ENCODE data around the gene MTERF1. TPM values are rescaled to one million over a fixed set of nuclear protein-coding genes. Genes with fewer than 3 reads are reported as not detected.
A peak's percentile ranks its signal among the peaks of the same experiment; 100 is the strongest.

Gene MTERF1
- polyA plus RNA-seq, 3 donors: 3.6 to 4.6 (median 4.0) TPM

DNA sequence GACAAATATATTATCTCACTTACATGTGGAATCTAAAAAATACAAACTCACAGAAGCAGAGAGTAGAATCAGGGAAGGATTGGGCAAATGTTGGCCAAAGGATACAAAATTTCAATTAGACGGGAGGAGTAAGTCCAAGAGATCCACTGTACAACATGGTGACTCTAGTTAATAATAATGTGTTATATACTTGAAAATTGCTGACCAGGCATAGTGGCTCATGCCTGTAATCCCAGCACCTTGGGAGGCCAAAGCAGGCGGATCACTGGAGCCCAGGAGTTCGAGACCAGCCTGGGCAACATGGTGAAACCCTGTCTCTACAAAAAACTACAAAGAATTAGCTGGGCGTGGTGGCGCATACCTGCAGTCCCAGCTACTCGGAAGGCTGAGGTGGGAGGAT, 16.4 kb downstream of the MTERF1 start:
- Mint-ChIP-seq H3K27ac (no peak overlapping the region), H3K27me3 (ENCODE audit: low read depth in 3 of 3) (peaks cover 0 to 3% (median 0%) of the 10 kb centered on the region in 3 donors)
- H3K79me2 ChIP-seq (ENCODE audit: insufficient read depth, low read length): no peaks in the 10 kb centered on the region

DNA sequence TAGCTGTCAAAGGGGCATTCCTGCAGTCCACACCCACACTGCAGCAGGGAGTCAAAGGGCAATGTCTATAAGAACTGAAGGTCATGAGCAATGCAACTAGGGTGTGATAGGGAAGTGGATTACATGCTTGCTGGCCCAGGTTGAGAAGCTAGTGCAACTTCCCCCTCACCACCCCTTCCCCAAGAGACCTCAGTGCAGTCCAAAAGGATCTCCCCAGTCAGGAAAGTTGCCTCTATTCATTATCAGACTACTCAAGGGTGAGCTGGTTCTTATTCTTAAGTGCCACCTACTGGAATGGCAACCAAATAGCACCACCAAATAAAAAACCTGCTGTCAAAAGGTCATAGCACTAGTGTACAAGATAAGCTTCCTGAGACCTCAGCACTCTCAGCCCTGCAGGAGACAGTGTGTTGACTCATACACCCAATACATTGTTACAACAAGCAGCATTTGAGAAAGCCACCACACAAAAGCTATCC, 28.2 kb downstream of the MTERF1 start:
- Histone ChIP-seq H3K27me3 (ENCODE audit: control insufficient read depth in 2 of 2, insufficient read depth in 2 of 2, low read length in 2 of 2) (no peaks in the 10 kb centered on the region), H3K9me3 (replicated peaks in 1 of 2; ENCODE audit: control insufficient read depth in 1 of 2, insufficient read depth in 1 of 2, low read length in 2 of 2) (no peaks in the 10 kb centered on the region), H3K9ac (ENCODE audit: insufficient read depth, low read length, poor library complexity, severe bottlenecking) (no peak overlapping the region), H4K20me1 (ENCODE audit: insufficient read depth, low read length) (no peaks in the 10 kb centered on the region), H3K4me3 (replicated peaks in 1 of 3; ENCODE audit: low read depth in 2 of 3, low read length in 3 of 3) (no peak overlapping the region), H3K36me3 (replicated peaks in 1 of 2; ENCODE audit: control insufficient read depth in 1 of 2, insufficient read depth in 2 of 2, low read length in 2 of 2) (no peaks in the 10 kb centered on the region), H3K4me1 (ENCODE audit: control insufficient read depth in 1 of 2, insufficient read depth in 2 of 2, low read length in 2 of 2) (peaks cover 10 to 11% of the 10 kb centered on the region in 2 donors), H3K79me2 (ENCODE audit: insufficient read depth, low read length) (no peaks in the 10 kb centered on the region), H3K27ac (ENCODE audit: low read depth in 1 of 2, low read length in 2 of 2) (no peak overlapping the region), H2AFZ (ENCODE audit: insufficient read depth, low read depth, low read length, poor library complexity, severe bottlenecking) (no peak overlapping the region), H3K4me2 (replicated peaks; ENCODE audit: extremely low read depth, low read length, poor library complexity, severe bottlenecking) (no peak overlapping the region)
- DNase-seq: peak in 2 of 3 donors; percentile 6 to 14
- Mint-ChIP-seq H3K4me1 (peaks cover 18% of the 10 kb centered on the region), H3K4me3 (no peak overlapping the region), H3K27me3 (ENCODE audit: low read depth in 3 of 3) (peaks cover 0 to 1% (median 0%) of the 10 kb centered on the region in 3 donors), H3K9me3 (peaks cover 5 to 15% (median 9%) of the 10 kb centered on the region in 7 donors), H3K36me3 (peaks cover 0 to 3% of the 10 kb centered on the region in 2 donors), H3K27ac (peak overlapping the region in 1 of 7 donors; percentile 15)
- intact Hi-C loops (cut with micrococcal nuclease): no loop called here
- TF ChIP-seq, protein P1, sequence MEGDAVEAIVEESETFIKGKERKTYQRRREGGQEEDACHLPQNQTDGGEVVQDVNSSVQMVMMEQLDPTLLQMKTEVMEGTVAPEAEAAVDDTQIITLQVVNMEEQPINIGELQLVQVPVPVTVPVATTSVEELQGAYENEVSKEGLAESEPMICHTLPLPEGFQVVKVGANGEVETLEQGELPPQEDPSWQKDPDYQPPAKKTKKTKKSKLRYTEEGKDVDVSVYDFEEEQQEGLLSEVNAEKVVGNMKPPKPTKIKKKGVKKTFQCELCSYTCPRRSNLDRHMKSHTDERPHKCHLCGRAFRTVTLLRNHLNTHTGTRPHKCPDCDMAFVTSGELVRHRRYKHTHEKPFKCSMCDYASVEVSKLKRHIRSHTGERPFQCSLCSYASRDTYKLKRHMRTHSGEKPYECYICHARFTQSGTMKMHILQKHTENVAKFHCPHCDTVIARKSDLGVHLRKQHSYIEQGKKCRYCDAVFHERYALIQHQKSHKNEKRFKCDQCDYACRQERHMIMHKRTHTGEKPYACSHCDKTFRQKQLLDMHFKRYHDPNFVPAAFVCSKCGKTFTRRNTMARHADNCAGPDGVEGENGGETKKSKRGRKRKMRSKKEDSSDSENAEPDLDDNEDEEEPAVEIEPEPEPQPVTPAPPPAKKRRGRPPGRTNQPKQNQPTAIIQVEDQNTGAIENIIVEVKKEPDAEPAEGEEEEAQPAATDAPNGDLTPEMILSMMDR (IDR thresholded peaks at IDR 0.05): peak; percentile 47

More for the DNA sequence above, 16.4 kb downstream of the MTERF1 start:
- Histone ChIP-seq H3K27me3 (ENCODE audit: control insufficient read depth in 2 of 2, insufficient read depth in 2 of 2, low read length in 2 of 2) (no peaks in the 10 kb centered on the region), H4K20me1 (ENCODE audit: insufficient read depth, low read length) (no peaks in the 10 kb centered on the region), H3K4me1 (ENCODE audit: control insufficient read depth in 1 of 2, insufficient read depth in 2 of 2, low read length in 2 of 2) (no peaks in the 10 kb centered on the region), H3K27ac (ENCODE audit: low read depth in 1 of 2, low read length in 2 of 2) (no peak overlapping the region), H3K4me3 (replicated peaks in 1 of 3; ENCODE audit: low read depth in 2 of 3, low read length in 3 of 3) (no peak overlapping the region), H3K9ac (ENCODE audit: insufficient read depth, low read length, poor library complexity, severe bottlenecking) (no peak overlapping the region), H2AFZ (ENCODE audit: insufficient read depth, low read depth, low read length, poor library complexity, severe bottlenecking) (no peak overlapping the region), H3K36me3 (replicated peaks in 1 of 2; ENCODE audit: control insufficient read depth in 1 of 2, insufficient read depth in 2 of 2, low read length in 2 of 2) (peaks cover 0 to 12% of the 10 kb centered on the region in 2 donors), H3K4me2 (replicated peaks; ENCODE audit: extremely low read depth, low read length, poor library complexity, severe bottlenecking) (no peak overlapping the region), H3K9me3 (replicated peaks in 1 of 2; ENCODE audit: control insufficient read depth in 1 of 2, insufficient read depth in 1 of 2, low read length in 2 of 2) (no peaks in the 10 kb centered on the region)
- H3K9me3 Mint-ChIP-seq: peaks cover 0 to 5% (median 1%) of the 10 kb centered on the region in 7 donors
- H3K4me3 Mint-ChIP-seq: no peak overlapping the region
- H3K36me3 Mint-ChIP-seq: peaks cover 7 to 9% of the 10 kb centered on the region in 2 donors
- DNase-seq: no peak
- WGBS (ENCODE audit: insufficient coverage): 98% methylated on average over 6 of the region's 6 CpGs
- intact Hi-C loops (cut with micrococcal nuclease): no loop called here
- peaks cover 9% of the 10 kb centered on the region for H3K4me1 Mint-ChIP-seq
- TF ChIP-seq, protein P1 (IDR thresholded peaks at IDR 0.05): no peak
